HepG2 (cell line): ENCODE data around the gene THAP5. TPM values are rescaled to one million over a fixed set of nuclear protein-coding genes. Genes with fewer than 3 reads are reported as not detected.
A peak's percentile ranks its signal among the peaks of the same experiment; 100 is the strongest.

Experiments used
- CBX1 ChIP-seq: IDR thresholded peaks from one replicate; pipeline ENCODE4 v1.6.1; 2016; ENCODE audit warnings: antibody characterized with exemption, low read depth
- FOXA1 ChIP-seq, 2 experiments: fragments of 450-650 bp in 1 of 2; sonication (generic) in 1 of 2; formaldehyde crosslinking in 1 of 2; IDR thresholded peaks; 2 replicates each; pipeline versions ENCODE4 v1.4.0 to v1.6.1; 2016 to 2020; ENCODE audit warnings: missing genetic modification reagents in 1 of 2
- GTF2F1 ChIP-seq: fragments of 150-350 bp; IDR thresholded peaks from 2 replicates; pipeline ENCODE4 v1.6.1; 2014; ENCODE audit warnings: low read length
- HMGXB3 ChIP-seq: sonication (generic); formaldehyde crosslinking; IDR thresholded peaks from 2 replicates; pipeline ENCODE4 v1.4.0; 2020; ENCODE audit warnings: missing genetic modification reagents, borderline replicate concordance
- HOXA5 ChIP-seq: sonication (generic); formaldehyde crosslinking; IDR thresholded peaks from 2 replicates; pipeline ENCODE4 v1.4.0; 2020; ENCODE audit warnings: missing genetic modification reagents
- NCOA5 ChIP-seq: sonication (generic); formaldehyde crosslinking; IDR thresholded peaks from 2 replicates; pipeline ENCODE4 v1.4.0; 2020; ENCODE audit warnings: missing genetic modification reagents
- NRL ChIP-seq: sonication (generic); formaldehyde crosslinking; IDR thresholded peaks from 2 replicates; pipeline ENCODE4 v1.5.0; 2020; ENCODE audit warnings: missing genetic modification reagents, mild to moderate bottlenecking, moderate library complexity, borderline replicate concordance
- PHF21A ChIP-seq: sonication (generic); formaldehyde crosslinking; IDR thresholded peaks from 2 replicates; pipeline ENCODE4 v1.5.0; 2020; ENCODE audit warnings: mild to moderate bottlenecking, missing genetic modification reagents
- TEF ChIP-seq: sonication (generic); formaldehyde crosslinking; IDR thresholded peaks from 2 replicates; pipeline ENCODE4 v1.5.0; 2020; ENCODE audit warnings: missing genetic modification reagents
- TERF1 ChIP-seq: sonication (generic); formaldehyde crosslinking; IDR thresholded peaks from 2 replicates; pipeline ENCODE4 v1.8.0; 2022; ENCODE audit warnings: mild to moderate bottlenecking, missing genetic modification reagents, moderate library complexity
- ZBTB7B ChIP-seq: sonication (generic); formaldehyde crosslinking; IDR thresholded peaks from 2 replicates; pipeline ENCODE4 v1.4.0; 2020; ENCODE audit warnings: missing genetic modification reagents
- ZNF407 ChIP-seq: sonication (generic); formaldehyde crosslinking; IDR thresholded peaks from one replicate; pipeline ENCODE4 v1.5.1; 2020; ENCODE audit warnings: mild to moderate bottlenecking, missing genetic modification reagents; ENCODE audit errors: not compliant biosample characterization
- ZNF674 ChIP-seq: sonication (generic); formaldehyde crosslinking; IDR thresholded peaks from 2 replicates; pipeline ENCODE4 v1.5.0; 2020; ENCODE audit warnings: low read depth, mild to moderate bottlenecking, missing genetic modification reagents
- polyA plus RNA-seq, 8 experiments: library from polyadenylated mRNA; depleted of rRNA in 3 of 8; stranded (reverse) in 7 of 8; unstranded in 1 of 8; fragments of >200 nt; fragmentation: Illumina TruSeq in 4 of 8; extraction: Trizol in 4 of 8; gene quantifications; 2 replicates each; pipeline versions ENCODE4 v1.2.1 to v1.2.3, GENCODE V29; 2011 to 2016; ENCODE audit warnings: low read depth in 4 of 8, missing spikeins in 1 of 8, mixed read lengths in 1 of 8; ENCODE audit not compliant: insufficient read depth in 1 of 8
- total RNA-seq, 5 experiments: library from RNA; depleted of rRNA; stranded (reverse); fragments of >200 nt; fragmentation: Illumina TruSeq; extraction: Trizol; gene quantifications; 2 replicates each; pipeline ENCODE4 v1.2.3, GENCODE V29; 2016; ENCODE audit warnings: low read depth in 1 of 5

THAP5 gene
- total and polyA plus RNA-seq, 2 of the 13 experiments (the other 11 are each of a cell fraction or from before 2014, with no cell fraction given), result 3.6 to 11.8 TPM

GRCh38 chr7:108569381-108570145 lies at the start of gene THAP5, which contains the start of gene DNAJB9 (continued):
- TF ChIP-seq ZNF407 (CRISPR knock-in tag) (peak; percentile 87), TEF (CRISPR knock-in tag) (peak; percentile 56; the same call in 1 of the 2 replicates), HMGXB3 (CRISPR knock-in tag) (peak; percentile 93), NRL (CRISPR knock-in tag) (peak; percentile 78), HOXA5 (CRISPR knock-in tag) (peak; percentile 60; the same call in 1 of the 2 replicates), ZNF674 (no peak), GTF2F1 (peak; percentile 67; the same call in 1 of the 2 replicates), CBX1 (peak; percentile 36), NCOA5 (CRISPR knock-in tag) (no peak), FOXA1 (IDR thresholded peaks at IDR 0.05) (no peak), FOXA1 (CRISPR knock-in tag; IDR thresholded peaks at IDR 0.05) (no peak; the same call in none of the 2 replicates), TERF1 (CRISPR knock-in tag) (no peak), PHF21A (CRISPR knock-in tag) (peak; percentile 84; the same call in 1 of the 2 replicates), ZBTB7B (no peak; the same call in 1 of the 2 replicates)
